NOMO-1 (cell line): Measurements from ENCODE around the gene SLC30A3.
A peak's percentile ranks its signal among the peaks of the same experiment; 100 is the strongest.
"Not testable (repeated sequence)": the region's sequence is repeated elsewhere in the genome, so short reads cannot be mapped to it uniquely, and the experiment has no call there.

Source experiments
- DNase-seq, 2 experiments: peaks; one replicate each; lab custom pipeline; 2025; ENCODE audit not compliant: unreplicated experiment in 2 of 2; lab: John Stamatoyannopoulos, UW

The SLC30A3 gene

GRCh38 chr2:27288610-27289009 is 25.8 kb upstream of the SLC30A3 start:
- DNase-seq: no peak

- DNase-seq: no peak
Observed at GRCh38 chr2:27285481-27285880, 22.6 kb upstream of the SLC30A3 start.

GRCh38 chr2:27284996-27285395 is 22.1 kb upstream of the SLC30A3 start:
- no peak for DNase-seq

GRCh38 chr2:27282892-27283291 is 20.0 kb upstream of the SLC30A3 start:
- no peak for DNase-seq

GRCh38 chr2:27281855-27282559 is 19.2 kb upstream of the SLC30A3 start, which contains the start of gene TRIM54:
Gene TRIM54 (plus strand): TSS chr2:27282429. CDS start chr2:27282732, 303 bp downstream.
- DNase-seq: no peak

- DNase-seq: no peak
Observed at GRCh38 chr2:27281442-27281841, 18.6 kb upstream of the SLC30A3 start.

- no peak for DNase-seq
Observed at GRCh38 chr2:27280826-27281225, 18.0 kb upstream of the SLC30A3 start.

- no peak for DNase-seq
Observed at GRCh38 chr2:27278010-27278409, 15.2 kb upstream of the SLC30A3 start.

GRCh38 chr2:27275211-27276150 is 12.6 kb upstream of the SLC30A3 start, which contains the start of gene DNAJC5G:
Gene DNAJC5G (plus strand): TSS chr2:27275433. CDS start chr2:27276729, 1,296 bp downstream.
- no peak for DNase-seq

- DNase-seq: not testable (repeated sequence)
Observed at GRCh38 chr2:27272537-27273522, 10.0 kb upstream of the SLC30A3 start.

- no peak for DNase-seq
Observed at GRCh38 chr2:27271631-27272340, 8.9 kb upstream of the SLC30A3 start.

GRCh38 chr2:27270670-27271069 is 7.8 kb upstream of the SLC30A3 start:
- DNase-seq: no peak

- DNase-seq: no peak
Observed at GRCh38 chr2:27270131-27270530, 7.3 kb upstream of the SLC30A3 start.

GRCh38 chr2:27268296-27268695 is 5.4 kb upstream of the SLC30A3 start:
- DNase-seq: not testable (repeated sequence)

GRCh38 chr2:27265536-27265870 is 2.7 kb upstream of the SLC30A3 start:
- no peak for DNase-seq

GRCh38 chr2:27264753-27265535 is 2.1 kb upstream of the SLC30A3 start:
- DNase-seq: peak; percentile 29 to 30

- peak in 1 of 2 experiments; percentile 12 for DNase-seq
Observed at GRCh38 chr2:27264253-27264752, 1.5 kb upstream of the SLC30A3 start.

- DNase-seq: no peak
Observed at GRCh38 chr2:27263287-27264252, 723 bp upstream of the SLC30A3 start.
